ENCODE results near the gene TEAD1. TPM values are rescaled to one million over a fixed set of nuclear protein-coding genes. Genes with fewer than 3 reads are reported as not detected.

Gene TEAD1
- total RNA-seq, 4 donors from 2014 or later = 127 to 165 (median 140) TPM

- TF ChIP-seq EP300 (IDR thresholded peaks at IDR 0.05) (no peak), POLR2A (IDR thresholded peaks at IDR 0.05) (no peak)
- TF ChIP-seq, protein P1, sequence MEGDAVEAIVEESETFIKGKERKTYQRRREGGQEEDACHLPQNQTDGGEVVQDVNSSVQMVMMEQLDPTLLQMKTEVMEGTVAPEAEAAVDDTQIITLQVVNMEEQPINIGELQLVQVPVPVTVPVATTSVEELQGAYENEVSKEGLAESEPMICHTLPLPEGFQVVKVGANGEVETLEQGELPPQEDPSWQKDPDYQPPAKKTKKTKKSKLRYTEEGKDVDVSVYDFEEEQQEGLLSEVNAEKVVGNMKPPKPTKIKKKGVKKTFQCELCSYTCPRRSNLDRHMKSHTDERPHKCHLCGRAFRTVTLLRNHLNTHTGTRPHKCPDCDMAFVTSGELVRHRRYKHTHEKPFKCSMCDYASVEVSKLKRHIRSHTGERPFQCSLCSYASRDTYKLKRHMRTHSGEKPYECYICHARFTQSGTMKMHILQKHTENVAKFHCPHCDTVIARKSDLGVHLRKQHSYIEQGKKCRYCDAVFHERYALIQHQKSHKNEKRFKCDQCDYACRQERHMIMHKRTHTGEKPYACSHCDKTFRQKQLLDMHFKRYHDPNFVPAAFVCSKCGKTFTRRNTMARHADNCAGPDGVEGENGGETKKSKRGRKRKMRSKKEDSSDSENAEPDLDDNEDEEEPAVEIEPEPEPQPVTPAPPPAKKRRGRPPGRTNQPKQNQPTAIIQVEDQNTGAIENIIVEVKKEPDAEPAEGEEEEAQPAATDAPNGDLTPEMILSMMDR (IDR thresholded peaks at IDR 0.05) = no peak
- no peak overlapping the region for H3K4me3 ChIP-seq
- 75 to 81% methylated on average over 5 of the region's 5 CpGs for WGBS, 2 donors
- H3K9me3 ChIP-seq = no peaks in the 10 kb centered on the region
- H3K27me3 ChIP-seq = no peaks in the 10 kb centered on the region
- H3K27ac ChIP-seq = no peak overlapping the region
- H3K4me1 ChIP-seq = peaks cover 0 to 77% (median 18%) of the 10 kb centered on the region in 4 donors
- H3K36me3 ChIP-seq = no peaks in the 10 kb centered on the region
- no peak for DNase-seq (ENCODE audit: low spot score in 2 of 2)
Measured at GRCh38 chr11:12750181-12750580, 76.0 kb downstream of the TEAD1 start.

- WGBS, 2 donors = 93 to 96% methylated on average over 8 of the region's 8 CpGs
- DNase-seq (ENCODE audit: low spot score in 2 of 2) = no peak
- Histone ChIP-seq H3K36me3 (no peaks in the 10 kb centered on the region), H3K27ac (no peak overlapping the region), H3K4me1 (peaks cover 0 to 74% (median 8%) of the 10 kb centered on the region in 4 donors), H3K4me3 (no peak overlapping the region), H3K9me3 (no peaks in the 10 kb centered on the region), H3K27me3 (no peaks in the 10 kb centered on the region)
- TF ChIP-seq POLR2A (IDR thresholded peaks at IDR 0.05) (no peak), EP300 (IDR thresholded peaks at IDR 0.05) (no peak)
- TF ChIP-seq, protein P1 (IDR thresholded peaks at IDR 0.05) = no peak
Measured at GRCh38 chr11:12752868-12753524, 78.8 kb downstream of the TEAD1 start.

GRCh38 chr11:12754021-12754420 lies 79.8 kb downstream of the TEAD1 start:
- 56 to 58% methylated on average over 3 of the region's 3 CpGs for WGBS, 2 donors
- Histone ChIP-seq H3K9me3 (no peaks in the 10 kb centered on the region), H3K27ac (no peak overlapping the region), H3K4me1 (peaks cover 0 to 65% (median 8%) of the 10 kb centered on the region in 4 donors), H3K27me3 (no peaks in the 10 kb centered on the region), H3K36me3 (no peaks in the 10 kb centered on the region), H3K4me3 (no peak overlapping the region)
- TF ChIP-seq EP300 (IDR thresholded peaks at IDR 0.05) = no peak
- TF ChIP-seq, protein P1 (IDR thresholded peaks at IDR 0.05) = no peak
- TF ChIP-seq POLR2A (IDR thresholded peaks at IDR 0.05) = no peak
- no peak for DNase-seq (ENCODE audit: low spot score in 2 of 2)

DNA sequence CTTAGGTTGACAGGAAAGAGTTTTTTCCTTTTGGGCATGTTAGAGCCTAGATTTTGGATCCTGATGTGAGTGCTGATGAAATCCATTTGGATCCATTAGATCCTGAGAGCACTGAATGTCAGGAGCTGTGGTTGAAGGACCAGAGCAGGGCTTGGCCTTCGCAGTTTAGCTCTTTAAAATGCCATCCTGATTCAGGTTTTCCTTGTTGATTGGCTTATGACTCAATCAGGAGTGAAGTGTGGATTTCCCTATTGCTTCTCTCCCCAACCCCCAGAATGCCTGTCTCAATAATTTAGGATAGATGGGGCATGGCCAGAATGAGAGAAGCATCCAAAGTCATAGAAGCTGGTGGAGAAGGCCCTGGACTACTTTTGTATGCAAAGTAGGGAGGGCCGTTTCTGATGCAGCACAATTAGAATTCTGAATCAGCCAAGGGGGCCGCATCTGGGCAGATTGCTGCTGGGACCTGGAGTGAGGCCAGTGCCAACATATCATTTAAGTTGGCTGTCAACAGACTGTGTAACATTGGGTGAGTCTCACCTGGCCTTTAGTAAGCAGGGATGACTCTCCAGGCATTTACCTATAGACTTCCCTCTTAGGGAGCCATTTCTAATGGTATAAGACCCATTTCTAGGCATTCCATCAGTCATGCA lies 80.5 kb downstream of the TEAD1 start:
- Histone ChIP-seq H3K36me3 (no peaks in the 10 kb centered on the region), H3K27me3 (no peaks in the 10 kb centered on the region), H3K9me3 (no peaks in the 10 kb centered on the region), H3K4me1 (peaks cover 0 to 58% (median 8%) of the 10 kb centered on the region in 4 donors), H3K4me3 (no peak overlapping the region), H3K27ac (no peak overlapping the region)
- TF ChIP-seq POLR2A (IDR thresholded peaks at IDR 0.05) = no peak
- TF ChIP-seq, protein P1 (IDR thresholded peaks at IDR 0.05) = no peak
- TF ChIP-seq EP300 (IDR thresholded peaks at IDR 0.05) = no peak
- no peak for DNase-seq (ENCODE audit: low spot score in 2 of 2)
- 66 to 88% methylated on average over 3 of the region's 3 CpGs for WGBS, 2 donors

Data from tibial nerve (tissue), 4 donors.